ENCODE measurements around the gene PRPF18.

- no peak for TF ChIP-seq CTCF (IDR thresholded peaks at IDR 0.05; ENCODE audit: poor library complexity)
- no peak for TF ChIP-seq EZH2 (IDR thresholded peaks at IDR 0.05; ENCODE audit: borderline replicate concordance)
- TF ChIP-seq EZH2phosphoT487 (IDR thresholded peaks at IDR 0.05; ENCODE audit: low read depth, severe bottlenecking, unreplicated experiment): no peak
Measured at GRCh38 chr10:13643016-13643415, 56.3 kb downstream of the PRPF18 start.

Data from hepatocyte (in vitro differentiated cells).